Prostate gland (tissue), 2 donors: Measurements from ENCODE around the gene GMDS.

Source experiments
- CTCF ChIP-seq, 4 experiments: fragments of 200-600 bp in 2 of 4; fragments of 450-650 bp in 2 of 4; sonication (generic) in 2 of 4; IDR thresholded peaks; 1 replicate in 3 of 4; 2 replicates in 1 of 4; pipeline ENCODE4 v1.5.1; 2016 to 2019; ENCODE audit warnings: antibody characterized with exemption in 4 of 4, mild to moderate bottlenecking in 2 of 4, moderate library complexity in 2 of 4
- POLR2A ChIP-seq: fragments of 450-650 bp; IDR thresholded peaks from one replicate; pipeline ENCODE4 v1.6.1; 2016; ENCODE audit warnings: antibody characterized with exemption, mild to moderate bottlenecking

- no peak for TF ChIP-seq CTCF (IDR thresholded peaks at IDR 0.05)
- TF ChIP-seq POLR2A, result no peak
These were observed 244.4 kb downstream of the GMDS start for GRCh38 chr6:2000962-2001361.
